Stimulated activated CD8-positive, alpha-beta memory T cell treated with anti-CD3 and anti-CD28 coated beads, Interleukin-4, amount 100 ng/mL, for 1 hour (primary cell): ENCODE measurements around the gene SMIM38.

Experiments used
- DNase-seq, 2 donors: peaks; one replicate each; pipeline ENCODE4 v3.0.0-alpha.2; 2020; ENCODE audit warnings: low read depth in 2 of 2, low spot score in 1 of 2

SMIM38 gene

DNA sequence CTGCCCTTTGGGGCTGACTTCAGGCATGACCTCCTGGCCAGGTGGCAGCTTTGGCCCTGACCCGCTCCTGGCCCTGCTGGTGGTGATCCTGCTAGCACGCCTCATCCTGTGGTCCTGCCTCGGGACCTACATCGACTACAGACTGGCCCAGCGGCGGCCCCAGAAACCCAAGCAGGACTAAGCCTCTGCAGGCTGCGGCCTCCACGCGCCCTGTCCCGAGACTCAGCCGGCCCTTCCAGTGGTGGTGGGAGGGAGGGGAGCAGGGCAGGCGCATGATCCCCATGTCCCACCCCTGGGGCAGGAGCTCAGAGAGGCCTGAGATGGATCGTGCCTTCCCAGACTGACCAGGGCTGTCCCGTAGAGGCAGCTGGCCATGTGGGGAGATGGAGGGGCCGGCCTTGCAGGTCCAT lies 2.1 kb downstream of the SMIM38 start:
- no peak for DNase-seq

DNA sequence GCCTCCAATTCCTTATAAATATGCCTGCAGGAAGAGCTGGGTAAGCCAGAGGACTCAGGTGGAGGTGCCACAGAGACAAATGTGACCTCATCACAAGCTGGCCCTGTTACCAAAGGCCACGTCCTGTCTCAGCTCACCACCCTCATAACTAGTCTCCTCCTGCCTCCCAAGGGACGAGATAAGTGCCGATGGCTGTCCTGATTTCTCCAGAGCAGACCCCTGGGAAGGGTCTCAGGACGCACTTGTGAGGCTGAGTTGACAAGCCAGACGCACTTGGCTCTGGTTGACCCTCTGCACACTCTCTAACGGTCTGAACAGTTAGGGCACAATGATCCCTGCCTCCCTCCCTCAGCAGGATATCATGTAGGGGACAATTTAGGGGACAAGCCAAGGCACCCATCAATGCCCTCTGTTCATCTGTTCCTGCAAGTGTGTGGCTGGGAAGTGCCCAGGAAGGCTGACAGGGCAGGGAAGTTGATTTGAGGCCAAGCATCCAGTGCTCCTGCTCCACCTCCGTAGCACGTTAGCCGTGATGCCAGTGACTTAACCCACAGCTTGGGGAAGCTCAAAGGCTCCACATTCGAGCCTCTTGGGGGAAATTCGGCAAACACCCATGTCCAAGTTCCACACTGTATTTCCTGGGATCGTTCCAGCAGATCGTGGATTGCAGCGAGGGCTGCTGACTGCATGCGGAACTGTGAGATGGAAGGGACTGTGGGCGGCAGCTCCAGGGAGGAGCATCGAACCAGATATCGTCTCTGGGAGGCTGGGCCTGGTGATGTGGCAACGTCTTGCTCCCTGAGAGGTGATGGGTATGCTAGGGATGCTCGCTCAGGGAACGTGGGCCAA lies 2.8 kb downstream of the SMIM38 start:
- no peak for DNase-seq

DNA sequence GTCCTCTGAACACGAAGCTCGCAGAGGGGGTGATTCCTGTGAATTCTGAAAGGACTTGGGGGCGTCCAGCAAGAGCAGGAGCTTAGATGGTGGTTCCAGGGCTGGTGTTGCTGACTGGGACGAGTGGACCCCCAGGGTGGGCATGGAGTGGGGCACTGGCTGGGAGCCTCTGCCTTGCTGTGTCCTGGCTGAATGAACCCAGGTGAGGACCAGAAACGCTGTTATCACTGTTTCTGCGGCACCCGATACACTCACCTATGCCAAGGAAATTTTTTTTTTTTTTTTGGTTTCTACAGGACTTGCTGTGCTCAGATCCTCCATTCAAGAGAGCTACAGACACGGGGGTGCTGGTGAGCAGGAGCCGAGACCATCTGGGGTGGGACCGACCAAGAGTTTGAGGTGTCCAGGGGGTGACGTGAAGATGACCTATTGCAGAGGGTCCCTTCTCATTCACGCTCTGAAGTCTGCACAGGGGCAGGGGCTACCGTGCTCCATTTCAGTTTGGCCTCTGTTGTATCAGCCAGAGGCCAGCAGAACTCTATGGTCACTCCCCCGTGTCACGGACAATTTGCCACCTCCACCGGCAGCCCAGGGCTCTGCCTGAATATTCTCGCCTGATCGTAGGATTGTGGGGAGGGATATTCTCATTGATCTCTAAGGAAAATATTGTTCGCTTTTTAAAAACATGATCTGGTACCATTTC lies 3.6 kb downstream of the SMIM38 start:
- DNase-seq = no peak

DNA sequence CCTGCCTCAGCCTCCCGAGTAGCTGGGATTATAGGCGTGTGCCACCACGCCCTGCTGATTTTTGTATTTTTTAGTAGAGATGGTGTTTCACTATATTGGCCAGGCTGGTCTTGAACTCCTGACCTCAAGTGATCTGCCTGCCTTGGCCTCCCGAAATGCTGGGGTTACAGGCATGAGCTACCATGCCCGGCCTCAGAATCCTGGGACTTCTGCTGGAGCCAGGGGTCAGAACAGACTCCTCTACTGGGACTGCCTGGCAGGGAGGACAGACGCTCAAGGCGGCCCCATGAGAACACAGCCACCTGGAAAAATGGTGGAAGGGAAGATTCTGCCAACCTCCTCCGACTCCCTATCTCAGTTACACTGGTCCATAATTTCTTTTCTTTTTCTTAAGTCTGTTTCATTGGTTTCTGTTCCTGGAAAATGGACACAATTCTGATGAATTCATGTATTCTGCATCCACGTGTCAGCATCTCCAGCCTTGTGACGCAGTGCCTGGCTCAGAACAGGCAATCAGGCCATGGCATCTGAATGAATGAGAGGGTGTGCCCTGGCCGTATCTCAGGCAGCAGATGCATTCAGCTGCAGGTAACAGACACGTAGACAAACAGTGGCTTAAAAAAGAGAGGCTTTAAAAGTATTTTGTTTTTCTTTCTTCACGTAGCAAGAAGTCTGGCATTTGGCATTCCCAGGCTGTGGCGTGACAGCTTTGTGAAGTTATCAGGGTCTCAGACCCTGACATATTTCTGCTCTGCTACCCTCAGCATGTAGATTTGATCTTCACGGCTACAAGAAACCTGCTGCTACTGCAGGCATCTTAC lies 4.8 kb downstream of the SMIM38 start:
- no peak for DNase-seq

DNA sequence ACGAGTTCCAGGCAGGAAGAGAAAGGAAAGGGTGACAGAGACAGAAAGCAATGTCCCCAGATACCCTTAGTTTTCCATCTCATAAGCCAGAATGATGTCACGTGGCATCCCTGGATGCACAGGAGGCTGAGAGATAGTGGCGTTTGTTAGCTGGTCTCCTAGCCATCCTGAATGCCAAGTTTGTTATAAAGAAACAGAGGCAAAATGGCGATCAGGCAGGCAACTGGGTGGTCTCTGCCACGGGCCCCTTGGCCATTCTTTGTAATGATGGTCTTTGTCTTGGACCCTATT lies 5.3 kb downstream of the SMIM38 start:
- DNase-seq = no peak

DNA sequence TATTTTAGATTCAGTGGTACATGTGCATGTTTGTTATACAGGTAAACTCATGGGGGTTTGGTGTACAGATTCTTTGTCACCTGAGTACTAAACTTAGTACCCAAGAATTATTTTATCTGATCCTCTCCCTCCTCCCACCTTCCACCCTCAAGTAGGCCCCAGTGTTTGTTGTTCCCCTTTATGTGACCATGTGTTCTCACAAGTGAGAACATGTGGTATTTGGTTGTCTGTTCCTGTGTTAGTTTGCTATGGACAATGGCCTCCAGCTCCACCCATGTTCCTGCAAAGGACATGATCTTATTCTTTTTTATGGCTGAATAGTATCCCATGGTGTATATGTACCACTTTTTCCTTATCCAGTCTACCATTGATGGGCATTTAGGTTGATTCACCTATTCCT lies 6.8 kb downstream of the SMIM38 start:
- DNase-seq = no peak

DNA sequence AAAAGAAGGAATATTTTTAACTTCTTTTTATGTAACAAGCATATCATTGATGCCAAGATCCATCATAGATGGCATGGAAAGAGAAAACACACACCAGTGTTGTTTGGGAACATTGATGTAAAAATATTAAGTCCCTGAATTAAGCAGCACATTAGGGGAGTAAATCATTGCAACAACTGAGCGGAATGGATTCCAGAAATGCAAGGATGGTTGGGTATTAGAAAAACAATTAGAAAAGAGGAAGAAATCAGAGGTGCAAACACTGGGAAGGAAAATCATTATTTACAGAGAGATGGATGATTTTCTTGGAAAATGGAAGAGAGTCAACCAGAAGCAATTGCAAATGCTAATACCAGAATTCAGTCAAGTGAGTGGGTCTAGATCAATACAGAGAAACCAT lies 8.1 kb downstream of the SMIM38 start:
- no peak for DNase-seq

DNA sequence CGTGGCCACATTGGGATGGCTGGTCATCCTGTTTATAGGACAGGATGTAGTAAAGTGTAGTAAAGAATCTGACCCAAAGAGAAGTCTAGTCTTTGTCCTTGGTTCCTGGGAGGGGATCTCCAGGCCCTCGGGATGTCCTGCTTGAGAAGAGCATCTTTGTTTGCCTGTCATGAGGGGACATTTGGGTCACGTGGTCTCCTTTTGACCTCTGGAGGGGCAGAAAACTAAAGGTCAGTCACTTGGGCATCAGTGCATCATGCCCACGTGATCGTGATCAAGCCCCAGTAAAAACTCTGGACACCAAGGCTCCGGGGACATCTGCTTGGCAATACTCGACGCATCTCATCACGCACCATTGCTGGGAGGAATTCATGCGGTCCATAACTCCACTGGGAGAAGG lies 9.1 kb downstream of the SMIM38 start:
- DNase-seq = no peak

DNA sequence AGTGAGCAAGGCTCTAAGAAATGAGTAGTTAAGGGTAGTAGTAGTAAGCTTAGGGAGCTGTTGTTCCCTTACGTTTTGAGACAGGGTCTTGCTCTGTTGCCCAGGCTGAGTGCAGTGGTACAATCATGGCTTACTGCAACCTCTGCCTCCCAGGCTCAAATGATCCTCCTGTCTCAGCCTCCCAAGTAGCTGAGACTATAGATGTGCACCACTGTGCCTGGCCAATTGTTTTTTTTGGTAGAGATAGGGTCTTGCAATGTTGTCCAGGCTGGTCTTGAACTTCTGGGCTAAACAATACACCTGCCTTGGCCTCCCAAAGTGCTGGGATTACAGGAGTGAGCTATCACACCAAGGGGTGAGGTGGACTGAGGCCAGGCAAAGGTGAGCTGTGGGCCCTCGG lies 10.0 kb downstream of the SMIM38 start:
- no peak for DNase-seq

DNA sequence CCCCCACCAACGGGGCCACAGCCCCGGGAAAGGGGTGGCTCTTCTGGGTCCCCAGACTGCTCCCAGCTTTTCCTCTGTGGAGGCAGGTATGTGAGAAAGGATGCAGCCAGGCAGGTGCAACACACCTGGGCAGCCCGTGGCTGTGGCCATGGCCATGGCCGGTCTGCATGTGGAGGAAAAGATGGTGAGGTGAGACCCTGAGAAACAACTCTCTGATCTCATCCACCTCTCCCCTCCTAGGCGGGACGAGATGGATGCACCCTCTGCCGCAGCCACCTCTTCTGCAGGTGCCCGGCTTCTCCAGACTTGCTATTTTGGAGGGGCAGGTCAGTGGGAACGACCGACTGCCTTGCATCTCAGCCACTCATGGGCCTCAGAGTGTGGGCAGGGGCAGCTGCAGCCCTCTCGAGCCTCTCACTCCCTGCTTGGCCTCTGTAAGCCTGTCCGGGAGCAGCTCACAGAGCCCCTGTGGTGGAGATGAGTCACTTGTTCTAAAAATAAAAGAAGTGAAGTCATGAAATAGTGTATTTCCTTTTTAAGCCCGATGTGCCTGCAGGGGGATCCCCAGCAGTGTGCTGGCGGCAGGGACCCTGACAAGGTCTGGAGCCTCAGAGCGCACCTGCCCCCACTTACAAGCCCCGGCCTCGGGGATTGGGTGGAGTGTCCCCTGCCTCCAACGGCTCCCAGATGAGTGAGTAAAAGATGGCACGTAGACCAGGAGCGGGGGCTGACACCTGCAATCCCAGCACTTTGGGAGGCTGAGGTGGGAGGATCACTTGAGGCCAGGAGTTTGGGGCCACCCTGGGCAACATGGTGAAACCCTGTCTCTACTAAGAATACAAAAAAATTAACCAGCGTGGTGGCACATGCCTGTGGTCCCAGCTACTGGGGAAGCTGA lies 10.7 kb downstream of the SMIM38 start:
- no peak for DNase-seq

DNA sequence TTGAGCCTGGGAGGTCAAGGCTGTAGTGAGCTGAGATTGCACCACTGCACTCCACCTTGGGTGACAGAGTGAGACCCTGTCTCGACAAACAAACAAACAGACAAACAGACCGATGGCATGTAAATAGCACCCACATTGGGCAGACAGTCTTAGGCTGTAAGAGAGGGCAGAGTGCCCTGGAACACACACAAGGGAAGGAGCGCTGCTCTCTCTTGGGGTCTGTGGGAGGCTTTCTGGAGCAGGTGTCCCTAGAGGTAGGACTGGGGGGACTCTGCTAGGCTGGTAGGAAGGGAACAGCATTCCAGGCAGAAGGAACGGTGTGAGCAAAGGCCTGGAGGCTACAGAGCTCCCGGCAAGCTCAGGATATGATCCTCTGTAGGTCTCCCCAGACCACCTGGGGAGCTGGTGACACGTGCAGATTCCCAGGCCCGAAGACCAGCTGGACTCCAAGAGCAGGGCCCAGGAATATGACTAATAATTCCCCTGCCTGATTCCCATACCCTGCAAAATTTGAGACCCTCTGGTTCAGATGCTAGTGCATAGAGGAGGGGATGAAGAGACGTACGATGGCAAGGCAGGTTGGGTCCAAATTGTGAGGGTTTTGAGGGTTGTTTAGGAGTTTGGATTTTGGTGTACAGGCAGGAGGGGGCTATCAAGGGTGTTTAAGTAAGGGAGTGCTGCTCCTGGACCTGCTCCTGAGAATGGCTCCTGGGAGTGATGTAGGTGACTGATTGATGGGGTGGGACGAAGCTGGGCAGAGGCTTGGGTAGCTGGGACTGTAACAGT lies 11.6 kb downstream of the SMIM38 start:
- no peak for DNase-seq

DNA sequence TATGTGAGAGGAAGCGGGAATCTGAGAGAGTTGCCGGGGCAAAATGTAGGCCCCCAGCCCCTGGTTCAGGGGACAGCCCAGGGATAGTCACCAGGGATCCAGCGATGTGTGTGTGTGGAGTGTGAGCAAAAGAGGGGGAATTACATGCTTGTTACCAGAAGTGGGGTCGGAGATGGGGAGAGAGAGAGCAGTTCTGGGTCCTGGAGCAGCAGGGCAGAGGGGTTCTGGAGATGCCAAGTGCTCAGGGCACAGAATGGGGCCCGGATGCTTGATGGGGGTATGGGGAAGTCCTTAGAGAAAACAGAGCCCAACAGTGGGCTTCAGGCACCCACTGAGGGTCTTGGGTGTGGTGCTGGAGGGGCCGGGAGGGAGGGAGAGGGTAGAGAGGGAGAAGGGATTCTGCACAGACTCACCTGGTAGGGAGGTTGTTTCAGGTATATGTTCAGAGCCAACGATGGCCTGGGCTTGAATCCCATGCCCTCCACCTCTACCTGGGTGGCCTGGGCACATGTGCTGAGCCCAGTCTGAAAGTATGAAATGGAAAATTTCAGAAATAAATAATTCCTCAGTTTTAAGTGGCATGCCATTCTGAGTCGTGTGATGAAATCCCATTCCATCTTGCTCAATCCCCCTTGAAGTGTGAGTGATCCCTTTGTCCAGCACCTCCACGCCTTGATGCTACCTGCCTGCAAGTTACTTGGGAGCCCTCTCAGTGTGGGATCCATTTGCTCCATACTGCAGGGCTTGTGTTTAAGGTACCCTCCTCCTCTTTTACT lies 12.4 kb downstream of the SMIM38 start:
- DNase-seq = no peak

DNA sequence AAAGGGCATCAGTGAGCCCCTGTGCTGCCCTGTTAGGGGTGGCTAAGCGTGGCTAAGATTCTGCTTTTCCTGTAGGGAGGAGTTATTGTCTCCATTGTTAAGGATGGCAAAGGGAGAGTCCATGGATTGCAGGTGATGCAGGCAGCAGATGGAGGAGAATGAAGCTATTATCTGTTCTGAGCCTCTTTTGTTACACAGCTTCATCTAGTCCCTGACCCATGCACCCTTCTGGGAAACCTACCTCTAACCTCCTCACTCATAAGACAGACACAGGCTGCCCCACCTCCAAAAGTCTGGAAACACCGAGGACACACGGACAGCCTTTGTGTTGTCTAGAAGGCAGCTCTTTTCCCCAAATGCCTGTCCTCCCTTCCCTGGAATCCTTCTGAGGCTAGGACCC lies 13.7 kb downstream of the SMIM38 start:
- no peak for DNase-seq

DNA sequence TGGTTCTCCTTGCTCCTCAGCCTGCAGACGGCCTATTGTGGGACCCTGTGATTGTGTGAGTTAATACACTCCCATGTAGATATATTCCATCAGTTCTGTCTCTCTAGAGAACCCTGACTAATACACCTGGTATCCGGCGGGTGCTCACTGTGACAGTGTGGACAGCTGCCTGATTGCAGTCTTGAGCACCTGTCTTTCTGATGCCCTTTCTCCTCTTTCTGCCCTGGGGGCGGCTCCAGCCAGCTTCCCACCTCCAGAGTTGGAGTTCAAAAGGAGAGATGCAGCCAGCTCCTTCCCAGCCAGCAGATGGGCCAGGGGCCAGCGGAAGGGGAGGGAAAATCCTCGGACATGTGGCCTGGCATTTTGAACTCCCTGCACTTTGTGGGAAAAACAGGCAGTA lies 15.0 kb downstream of the SMIM38 start:
- no peak for DNase-seq

DNA sequence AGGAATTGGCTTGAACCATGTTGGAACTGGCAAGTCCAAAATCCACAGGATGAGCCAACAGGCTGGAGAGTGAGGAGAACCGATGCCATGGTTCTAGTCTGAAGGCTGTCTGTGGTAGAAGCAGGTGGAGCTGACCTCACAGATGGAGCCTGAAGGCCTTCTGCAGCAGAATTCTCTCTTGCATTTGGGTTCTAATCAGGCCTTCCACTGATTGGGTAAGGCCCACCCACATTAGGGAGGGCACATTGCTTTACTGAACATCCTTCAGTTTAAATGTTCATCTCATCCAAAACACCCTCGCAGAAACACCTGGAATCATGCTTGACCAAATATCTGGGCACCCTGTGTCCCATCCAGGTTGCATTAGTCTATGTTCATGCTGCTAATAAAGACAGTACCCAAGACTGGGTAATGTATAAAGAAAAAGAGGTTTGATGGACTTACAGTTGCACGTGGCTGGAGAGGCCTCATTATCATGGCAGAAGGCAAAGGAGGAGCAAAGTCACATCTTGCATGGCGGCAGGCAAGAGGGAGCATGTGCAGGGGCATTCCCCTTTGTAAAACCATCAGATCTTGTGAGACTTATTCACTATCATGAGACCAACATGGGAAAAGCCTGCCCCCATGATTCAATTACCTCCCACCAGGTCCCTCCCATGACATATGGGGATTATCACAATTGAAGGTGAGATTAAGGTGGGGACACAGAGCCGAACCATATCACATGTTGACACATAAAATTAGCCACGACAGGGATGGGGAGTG lies 15.9 kb downstream of the SMIM38 start:
- no peak for DNase-seq

DNA sequence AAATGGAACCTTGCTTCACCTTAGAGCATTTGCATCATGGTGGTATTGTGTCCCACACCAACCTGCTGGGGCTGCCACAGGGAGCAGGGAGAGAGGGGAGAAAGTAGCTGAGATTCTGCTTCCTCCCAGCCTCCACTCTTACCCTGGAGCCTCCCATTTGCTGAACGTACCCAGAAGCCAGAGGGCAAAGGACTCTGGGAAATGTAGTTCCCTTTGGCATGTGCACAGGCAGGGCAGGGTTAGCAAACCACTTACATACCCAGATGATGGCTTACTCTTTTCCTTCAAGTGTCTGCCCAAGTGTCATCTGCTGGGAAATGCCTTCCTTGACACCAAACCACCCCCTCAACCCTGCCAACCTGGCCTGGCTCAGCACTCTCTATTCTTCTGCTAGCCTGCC lies 16.9 kb downstream of the SMIM38 start:
- no peak for DNase-seq

DNA sequence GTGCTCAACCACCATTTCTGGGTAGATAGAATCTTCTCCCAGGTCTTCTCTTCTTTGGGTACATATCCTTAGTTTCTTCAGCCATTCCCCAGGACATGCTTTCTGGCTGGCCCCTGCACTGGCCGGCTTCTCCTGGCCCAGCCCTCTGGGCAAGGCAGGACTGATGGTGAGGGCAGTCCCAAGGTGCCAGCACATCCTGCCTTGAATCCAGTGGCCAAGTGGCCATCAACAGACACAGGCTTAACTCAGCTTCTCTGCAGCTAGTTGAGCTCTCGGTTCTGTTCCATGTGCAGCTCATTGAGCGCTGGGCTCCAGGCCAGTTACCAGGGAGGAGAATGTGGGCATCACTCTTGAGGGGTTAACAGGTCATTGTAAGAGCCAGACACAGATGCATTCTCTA lies 17.6 kb downstream of the SMIM38 start:
- DNase-seq = no peak

DNA sequence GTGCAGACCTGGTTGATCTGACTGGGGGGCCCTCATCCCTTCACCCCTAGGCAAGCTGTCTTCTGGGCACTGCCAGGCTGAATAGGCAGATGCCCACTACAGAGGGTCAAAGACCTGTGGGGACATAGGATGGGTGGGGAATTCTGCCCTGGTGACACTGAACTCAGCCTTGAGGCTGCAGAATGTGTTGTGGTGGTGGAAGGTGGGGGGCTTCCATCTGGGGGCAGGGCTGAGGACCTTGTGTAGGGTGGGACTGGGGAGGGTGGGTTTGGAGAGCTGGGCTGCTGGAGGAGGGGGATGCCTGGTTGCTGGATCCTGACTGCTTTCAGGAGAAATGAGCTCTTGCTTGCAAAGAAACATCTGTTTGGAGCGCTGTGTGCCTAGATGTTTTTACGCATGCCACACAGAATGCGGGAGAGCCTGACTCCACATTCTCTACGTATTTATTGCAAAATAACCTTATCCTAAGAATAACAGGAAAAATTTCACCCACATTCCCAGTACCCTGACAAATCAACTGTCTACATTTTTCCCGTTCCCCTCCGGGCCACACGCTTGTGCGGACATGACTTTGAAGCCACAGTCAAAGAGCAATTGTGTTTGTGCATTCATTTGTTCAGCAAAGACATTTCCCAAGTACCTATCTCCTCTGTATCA lies 18.3 kb downstream of the SMIM38 start:
- no peak for DNase-seq
